ENCODE data around the gene GRIA1. TPM values are rescaled to one million over a fixed set of nuclear protein-coding genes. Genes with fewer than 3 reads are reported as not detected.

Gene GRIA1
- total and polyA plus RNA-seq, 2 of the 4 experiments (the other 2 are of a cell fraction): 0.48 to 1.3 TPM

- Histone ChIP-seq H3K27me3 (ENCODE audit: control insufficient read depth, insufficient read depth, low read length) (no peaks in the 10 kb centered on the region), H3K9me3 (ENCODE audit: control insufficient read depth, insufficient read depth, low read length) (no peaks in the 10 kb centered on the region), H3K14ac (replicated peaks; ENCODE audit: low read depth, low read length) (peak overlapping the region; percentile 71; the same call in 1 of the 2 replicates), H3K9ac (ENCODE audit: low read depth, low read length) (peak overlapping the region; percentile 24; the same call in 1 of the 2 replicates), H3K4me1 (ENCODE audit: control insufficient read depth, insufficient read depth, low read length) (peaks cover 23% of the 10 kb centered on the region), H3K79me1 (ENCODE audit: low read depth in 1 of 2, low read length in 2 of 2) (no peaks in the 10 kb centered on the region), H2BK120ac (ENCODE audit: low read depth, low read length) (peak overlapping the region; percentile 75), H3K27ac (ENCODE audit: insufficient read depth, low read length) (peak overlapping the region; percentile 42; the same call in 1 of the 2 replicates), H3K4ac (ENCODE audit: low read depth, low read length) (peak overlapping the region; percentile 44; the same call in 1 of the 2 replicates), H4K20me1 (ENCODE audit: insufficient read depth, low read length) (no peaks in the 10 kb centered on the region), H3K4me3 (ENCODE audit: insufficient read depth, low read depth, low read length) (no peak overlapping the region), H4K5ac (ENCODE audit: low read depth, low read length) (peak overlapping the region; percentile 78; the same call in 1 of the 2 replicates), H3K4me2 (ENCODE audit: low read depth, low read length) (peak overlapping the region; percentile 28; the same call in 1 of the 2 replicates), H2AFZ (replicated peaks; ENCODE audit: low read length, poor library complexity) (no peak overlapping the region), H2AK9ac (replicated peaks; ENCODE audit: low read depth, low read length, poor library complexity) (no peak overlapping the region), H3K18ac (ENCODE audit: low read depth, low read length) (peak overlapping the region; percentile 88), H3K9me1 (ENCODE audit: insufficient read depth, low read length) (no peaks in the 10 kb centered on the region), H2BK20ac (ENCODE audit: low read depth, low read length) (peak overlapping the region; percentile 58; the same call in 1 of the 2 replicates), H3K23ac (ENCODE audit: low read depth, low read length) (no peak overlapping the region), H2AK5ac (ENCODE audit: low read depth, low read length) (peak overlapping the region; percentile 37; the same call in 1 of the 2 replicates), H3K56ac (ENCODE audit: extremely low read depth, insufficient read depth, low read length) (no peak overlapping the region), H2BK5ac (ENCODE audit: low read depth, low read length, poor library complexity, severe bottlenecking) (peak overlapping the region; percentile 69), H3K36me3 (ENCODE audit: control insufficient read depth, insufficient read depth, low read length) (no peaks in the 10 kb centered on the region), H4K91ac (ENCODE audit: insufficient read depth, low read depth, low read length) (peak overlapping the region; percentile 68; the same call in 1 of the 2 replicates), H2BK15ac (ENCODE audit: low read depth, low read length) (no peak overlapping the region), H4K8ac (ENCODE audit: low read depth in 2 of 2, low read length in 2 of 2) (peak overlapping the region in 1 of 2 experiments; percentile 39; a peak in 1 of 4 replicates)
- dilution Hi-C loops (cut with HindIII; ENCODE audit: low sequenced_read_pairs, unreplicated experiment) (no loop called here), intact Hi-C loops (cut with micrococcal nuclease) (no loop called here), in situ Hi-C loops (cut with MboI; ENCODE audit: low sequenced_read_pairs) (no loop called here)
- CTCF ChIA-PET: no interaction called here
- peak; percentile 51 for DNase-seq
- POLR2A ChIA-PET (ENCODE audit: unreplicated experiment): interaction anchor here (0.6 kb wide), 1 partner anchor 67 kb away, joined by 5 read pairs; no protein-coding TSS in a partner anchor
- TF ChIP-seq MAFK (IDR thresholded peaks at IDR 0.05; ENCODE audit: low read depth, low read length): no peak
- no peak for TF ChIP-seq ELK1 (IDR thresholded peaks at IDR 0.05; ENCODE audit: borderline replicate concordance, low read depth, low read length)
- TF ChIP-seq CHD1 (IDR thresholded peaks at IDR 0.05; ENCODE audit: low read depth, low read length): no peak
- TF ChIP-seq CEBPB (IDR thresholded peaks at IDR 0.05; ENCODE audit: low read depth, low read length): no peak
- no peak for TF ChIP-seq MAZ (IDR thresholded peaks at IDR 0.05; ENCODE audit: borderline replicate concordance, low read depth, low read length)
- TF ChIP-seq MXI1 (IDR thresholded peaks at IDR 0.05; ENCODE audit: borderline replicate concordance, low read depth, low read length): no peak
- no peak for TF ChIP-seq SMC3 (IDR thresholded peaks at IDR 0.05; ENCODE audit: low read depth, low read length)
- no peak for TF ChIP-seq BHLHE40 (IDR thresholded peaks at IDR 0.05; ENCODE audit: low read depth, low read length)
- TF ChIP-seq RCOR1 (IDR thresholded peaks at IDR 0.05; ENCODE audit: insufficient replicate concordance, low read length): no peak
- no TSS peak for BruUV-seq (replicated peaks)
- ATAC-seq (ENCODE audit: low read depth): 0 out of 2 replicates have a peak, but pooled peaks have one; percentile 9
Observed at GRCh38 chr5:153523211-153523610, 32.7 kb downstream of the GRIA1 start.
